Lung (tissue), 12 donors: ENCODE measurements around the gene RFPL2. TPM values are rescaled to one million over a fixed set of nuclear protein-coding genes. Genes with fewer than 3 reads are reported as not detected.
"Not testable (repeated sequence)": the region's sequence is repeated elsewhere in the genome, so short reads cannot be mapped to it uniquely, and the experiment has no call there.

Experiments used
- ATAC-seq: fragments of 200-7000 bp; cut with Tn5 transposase; one replicate; pipeline ENCODE4 v1.9.1; 2020; ENCODE audit warnings: moderate number of reproducible peaks; ENCODE audit not compliant: insufficient read depth, low FRiP score
- DNase-seq, 3 donors: peaks; one replicate each; pipeline ENCODE4 v3.0.0-alpha.2; 2013 to 2017
- H3K27ac ChIP-seq, 2 donors: one replicate each; pipeline ENCODE4 v1.5.1; 2013; ENCODE audit warnings: mild to moderate bottlenecking in 2 of 2, moderate library complexity in 2 of 2, control low read depth in 1 of 2, inconsistent platforms in 1 of 2, low read depth in 1 of 2, low read length in 1 of 2
- H3K27me3 ChIP-seq, 3 donors: one replicate each; pipeline ENCODE4 v1.5.1; 2013; ENCODE audit warnings: low read length in 2 of 3; ENCODE audit not compliant: control insufficient read depth in 3 of 3, insufficient read depth in 3 of 3
- H3K36me3 ChIP-seq, 4 donors: one replicate each; pipeline ENCODE4 v1.5.1; 2013; ENCODE audit warnings: low read length in 4 of 4, mild to moderate bottlenecking in 1 of 4, moderate library complexity in 1 of 4; ENCODE audit not compliant: control insufficient read depth in 4 of 4, insufficient read depth in 4 of 4
- H3K4me1 ChIP-seq, 5 donors: one replicate each; pipeline ENCODE4 v1.5.1; 2013; ENCODE audit warnings: low read length in 5 of 5, mild to moderate bottlenecking in 2 of 5, moderate library complexity in 1 of 5; ENCODE audit not compliant: control insufficient read depth in 5 of 5, insufficient read depth in 5 of 5
- H3K4me3 ChIP-seq: one replicate; pipeline ENCODE4 v1.5.1; 2013; ENCODE audit warnings: mild to moderate bottlenecking, control low read depth, moderate library complexity
- H3K9ac ChIP-seq, 2 donors: one replicate each; pipeline ENCODE4 v1.5.1; 2013; ENCODE audit warnings: low read length in 2 of 2, control low read depth in 1 of 2; ENCODE audit not compliant: insufficient read depth in 1 of 2
- H3K9me3 ChIP-seq, 4 donors: one replicate each; pipeline ENCODE4 v1.5.1; 2013; ENCODE audit warnings: low read length in 3 of 4, mild to moderate bottlenecking in 1 of 4, moderate library complexity in 1 of 4; ENCODE audit not compliant: control insufficient read depth in 4 of 4, insufficient read depth in 3 of 4
- WGBS, 2 donors: extraction: QIAGEN DNeasy Blood & Tissue Kit; methylation state at CpG; one replicate each; pipeline ENCODE4 v1.1.7; 2013; 5-methylcytosine and 5-hydroxymethylcytosine counted together
- polyA plus RNA-seq, 2 donors: library from polyadenylated mRNA; stranded (reverse); fragments of 200-250 nt; gene quantifications; one replicate each; pipeline ENCODE4 v1.2.1, GENCODE V29; 2013
- total RNA-seq, 2 donors: library from RNA; depleted of rRNA in 1 of 2; stranded (reverse); fragments of >200 nt in 1 of 2; gene quantifications; one replicate each; pipeline ENCODE4 v1.2.1, GENCODE V29; 2014 to 2021
- TF ChIP-seq, protein P1 (sequence below): IDR thresholded peaks from 2 replicates; pipeline ENCODE4 v1.5.1; 2012; ENCODE audit warnings: mild to moderate bottlenecking; ENCODE audit errors: control extremely low read depth, extremely low read depth
- donor health status: control.
- donor health status: control.
- donor health status: Bipolar disorder and iron deficiency.
- donor health status: healthy.
- donor health status: DM: yes; HTN: yes; CAD: no.

RFPL2 gene
- total and polyA plus RNA-seq, 4 donors, result 0.10 TPM; not detected in 3

DNA sequence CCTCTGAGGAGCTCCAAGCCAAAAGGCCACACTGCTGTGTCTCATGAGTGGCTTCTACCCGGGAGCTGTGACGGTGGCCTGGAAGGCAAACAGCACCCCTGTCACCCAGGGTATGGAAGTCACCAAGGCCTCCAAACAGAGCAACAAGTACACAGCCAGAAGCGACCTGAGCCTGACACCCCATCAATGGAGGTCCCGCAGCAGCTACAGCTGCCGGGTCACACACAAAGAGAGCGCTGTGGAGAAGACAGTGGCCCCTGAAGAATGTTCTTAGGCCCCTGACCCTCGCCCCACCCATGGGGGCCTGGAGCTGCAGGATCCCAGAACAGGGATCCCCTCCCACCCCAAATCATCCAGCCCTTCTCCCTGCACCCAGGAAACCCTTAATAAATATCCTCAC is 4.9 kb downstream of the RFPL2 start:
- Histone ChIP-seq H3K9ac (no peak overlapping the region), H3K4me1 (peaks cover 0 to 12% (median 0%) of the 10 kb centered on the region in 5 donors), H3K9me3 (no peaks in the 10 kb centered on the region), H3K36me3 (no peaks in the 10 kb centered on the region), H3K4me3 (no peak overlapping the region), H3K27ac (no peak overlapping the region), H3K27me3 (peaks cover 0 to 20% (median 17%) of the 10 kb centered on the region in 3 donors)
- ATAC-seq (no peak), DNase-seq (no peak)
- TF ChIP-seq, protein P1, sequence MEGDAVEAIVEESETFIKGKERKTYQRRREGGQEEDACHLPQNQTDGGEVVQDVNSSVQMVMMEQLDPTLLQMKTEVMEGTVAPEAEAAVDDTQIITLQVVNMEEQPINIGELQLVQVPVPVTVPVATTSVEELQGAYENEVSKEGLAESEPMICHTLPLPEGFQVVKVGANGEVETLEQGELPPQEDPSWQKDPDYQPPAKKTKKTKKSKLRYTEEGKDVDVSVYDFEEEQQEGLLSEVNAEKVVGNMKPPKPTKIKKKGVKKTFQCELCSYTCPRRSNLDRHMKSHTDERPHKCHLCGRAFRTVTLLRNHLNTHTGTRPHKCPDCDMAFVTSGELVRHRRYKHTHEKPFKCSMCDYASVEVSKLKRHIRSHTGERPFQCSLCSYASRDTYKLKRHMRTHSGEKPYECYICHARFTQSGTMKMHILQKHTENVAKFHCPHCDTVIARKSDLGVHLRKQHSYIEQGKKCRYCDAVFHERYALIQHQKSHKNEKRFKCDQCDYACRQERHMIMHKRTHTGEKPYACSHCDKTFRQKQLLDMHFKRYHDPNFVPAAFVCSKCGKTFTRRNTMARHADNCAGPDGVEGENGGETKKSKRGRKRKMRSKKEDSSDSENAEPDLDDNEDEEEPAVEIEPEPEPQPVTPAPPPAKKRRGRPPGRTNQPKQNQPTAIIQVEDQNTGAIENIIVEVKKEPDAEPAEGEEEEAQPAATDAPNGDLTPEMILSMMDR, result no peak
- WGBS, 2 donors, result 84 to 85% methylated on average over 7 of the region's 7 CpGs

DNA sequence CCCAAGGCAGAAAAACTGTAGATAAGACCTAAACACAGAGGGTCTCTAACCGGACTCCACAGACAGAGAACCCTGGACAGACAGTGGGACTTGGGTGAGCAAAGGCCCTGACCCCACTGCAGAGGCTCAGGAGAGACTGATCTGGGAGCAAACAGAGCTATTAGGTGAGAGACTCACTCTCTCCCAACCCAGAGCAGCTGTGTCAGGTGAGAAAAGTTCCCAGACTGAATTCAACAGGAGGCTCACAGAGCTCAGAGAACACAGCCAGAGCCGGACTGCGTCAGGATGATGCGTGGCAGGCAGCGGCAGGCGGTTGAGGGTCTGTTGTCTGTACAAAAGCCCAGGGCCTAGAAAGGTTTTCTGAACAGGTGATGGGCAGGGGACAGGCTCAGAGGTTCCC is 5.5 kb downstream of the RFPL2 start:
- no peak overlapping the region for H3K27ac ChIP-seq
- 94 to 95% methylated on average over 6 of the region's 6 CpGs for WGBS, 2 donors
- ATAC-seq (no peak), DNase-seq (no peak)
- peaks cover 0 to 11% (median 0%) of the 10 kb centered on the region in 5 donors for H3K4me1 ChIP-seq
- H3K9me3 ChIP-seq, result no peaks in the 10 kb centered on the region
- TF ChIP-seq, protein P1, result no peak
- peaks cover 0 to 17% (median 17%) of the 10 kb centered on the region in 3 donors for H3K27me3 ChIP-seq
- no peak overlapping the region for H3K4me3 ChIP-seq
- no peak overlapping the region for H3K9ac ChIP-seq
- H3K36me3 ChIP-seq, result no peaks in the 10 kb centered on the region

DNA sequence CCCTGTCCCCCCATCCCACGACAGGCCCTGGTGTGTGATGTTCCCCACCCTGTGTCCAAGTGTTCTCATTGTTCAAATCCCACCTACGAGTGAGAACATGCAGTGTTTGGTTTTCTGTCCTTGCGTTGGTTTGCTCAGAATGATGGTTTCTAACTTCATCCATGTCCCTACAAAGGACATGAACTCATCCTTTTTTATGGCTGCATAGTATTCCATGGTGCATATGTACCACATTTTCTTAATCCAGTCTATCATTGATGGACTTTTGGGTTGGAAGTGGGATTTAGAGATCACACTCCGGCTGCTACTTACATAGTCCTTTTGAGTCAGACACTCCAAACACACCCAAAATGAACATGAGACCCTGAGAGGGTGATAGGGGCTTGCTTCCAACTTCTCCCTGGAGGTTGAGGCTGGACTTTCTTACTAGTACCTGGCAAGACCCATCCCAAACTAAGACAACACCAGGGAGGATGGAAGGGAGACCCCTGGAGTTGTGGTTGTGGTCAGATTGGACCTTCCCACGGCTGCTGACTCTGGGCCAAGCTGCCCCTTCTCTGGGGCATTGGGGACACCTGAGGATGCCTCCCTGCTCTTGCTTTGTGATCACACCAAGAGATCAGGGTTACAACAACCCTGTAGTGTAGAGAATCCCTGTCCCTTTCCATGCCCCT is 7.2 kb downstream of the RFPL2 start:
- not testable (repeated sequence) for H3K9ac ChIP-seq, DNase-seq, H3K27ac ChIP-seq, H3K36me3 ChIP-seq, H3K4me3 ChIP-seq, H3K9me3 ChIP-seq, ATAC-seq, H3K4me1 ChIP-seq
- 87 to 88% methylated on average over 4 to 5 of the region's 5 CpGs for WGBS, 2 donors
- H3K27me3 ChIP-seq, result peaks cover 0 to 11% (median 6%) of the 10 kb centered on the region in 3 donors

DNA sequence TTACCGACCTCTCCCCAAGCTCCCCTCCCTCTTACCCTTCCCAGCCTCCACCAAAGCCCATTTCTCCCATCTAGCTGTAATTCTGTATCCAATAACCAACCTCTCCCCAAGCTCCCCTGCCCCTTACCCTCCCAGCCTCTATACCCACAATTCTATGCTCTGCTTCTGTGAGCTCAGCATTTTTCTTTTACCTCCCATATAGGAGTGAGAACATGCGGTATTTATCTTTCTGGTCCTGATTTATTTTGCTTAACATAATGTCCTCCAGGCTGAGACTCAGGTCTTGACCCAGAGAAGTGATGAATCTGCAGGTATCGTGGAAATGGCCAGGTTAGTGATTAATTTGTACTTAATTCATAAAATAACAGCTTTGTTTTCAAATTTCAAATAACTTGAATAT is 9.0 kb downstream of the RFPL2 start:
- not testable (repeated sequence) for DNase-seq, H3K9ac ChIP-seq, H3K9me3 ChIP-seq, H3K27ac ChIP-seq, H3K4me1 ChIP-seq, H3K4me3 ChIP-seq, ATAC-seq, H3K36me3 ChIP-seq
- WGBS, 2 donors, result 75 to 83% methylated on average over 3 of the region's 3 CpGs
- peaks cover 0 to 11% (median 0%) of the 10 kb centered on the region in 3 donors for H3K27me3 ChIP-seq

DNA sequence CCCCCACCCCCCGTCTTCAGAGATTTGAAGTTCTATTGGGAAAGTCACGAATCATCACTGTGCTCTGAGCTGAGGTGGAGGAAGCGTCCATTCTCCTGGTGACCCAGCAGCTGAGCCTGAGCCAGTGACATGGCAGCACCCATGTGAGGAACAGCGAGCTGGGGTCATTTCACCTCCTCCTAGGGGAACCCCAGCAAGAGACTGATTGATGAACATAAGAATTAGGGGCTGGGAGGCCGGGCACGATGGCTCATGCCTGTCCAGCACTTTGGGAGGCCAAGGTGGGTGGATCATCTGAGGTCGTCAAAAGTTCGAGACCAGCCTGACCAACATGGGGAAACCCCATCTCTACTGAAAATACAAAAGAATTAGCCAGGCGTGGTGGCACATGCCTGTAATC is 11.5 kb downstream of the RFPL2 start:
- peaks cover 0 to 11% (median 0%) of the 10 kb centered on the region in 3 donors for H3K27me3 ChIP-seq
- H3K4me3 ChIP-seq, H3K9me3 ChIP-seq, H3K27ac ChIP-seq, DNase-seq, H3K36me3 ChIP-seq, ATAC-seq, H3K4me1 ChIP-seq, H3K9ac ChIP-seq: not testable (repeated sequence)
- 79 to 89% methylated on average over 9 of the region's 9 CpGs for WGBS, 2 donors

DNA sequence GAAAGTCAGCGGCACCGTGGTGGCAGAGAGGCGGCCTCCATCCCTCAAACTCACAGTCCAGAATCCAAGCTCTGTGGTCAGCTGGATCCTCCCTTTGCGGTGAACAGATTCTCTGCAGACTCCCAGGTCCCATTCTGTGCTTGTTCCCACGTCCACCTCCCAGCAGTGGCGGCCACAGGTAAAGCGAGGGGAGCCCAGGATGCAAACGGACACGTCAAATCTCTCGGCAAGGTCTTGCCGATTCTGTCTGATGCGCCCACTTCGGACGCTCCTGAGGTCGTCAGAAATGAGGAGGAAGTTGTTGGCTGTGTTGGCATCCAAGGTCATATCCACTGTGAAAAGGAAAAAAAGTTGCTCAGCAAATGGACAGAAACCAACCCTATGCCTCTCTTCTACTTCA is 13.9 kb downstream of the RFPL2 start:
- H3K36me3 ChIP-seq, H3K4me1 ChIP-seq, H3K27ac ChIP-seq, H3K4me3 ChIP-seq, H3K9me3 ChIP-seq, DNase-seq, H3K9ac ChIP-seq, ATAC-seq, H3K27me3 ChIP-seq: not testable (repeated sequence)
- 82 to 87% methylated on average over 14 to 15 of the region's 15 CpGs for WGBS, 2 donors
